Vagina (tissue), 2 donors: Measurements from ENCODE around the gene SNX3. TPM values are rescaled to one million over a fixed set of nuclear protein-coding genes. Genes with fewer than 3 reads are reported as not detected.

Experiments
- DNase-seq, 2 donors: peaks; one replicate each; pipeline ENCODE4 v3.0.0-alpha.2; 2017; ENCODE audit errors: extremely low spot score in 2 of 2
- H3K27ac ChIP-seq: fragments of 200-600 bp; sonication (generic); one replicate; pipeline ENCODE4 v1.5.1; 2019
- H3K27me3 ChIP-seq: fragments of 200-600 bp; sonication (generic); one replicate; pipeline ENCODE4 v1.5.1; 2019
- H3K36me3 ChIP-seq, 2 donors: fragments of 200-600 bp; sonication (generic); one replicate each; pipeline ENCODE4 v1.5.1; 2017 to 2019
- H3K4me1 ChIP-seq: fragments of 200-600 bp; sonication (generic); one replicate; pipeline ENCODE4 v1.5.1; 2019
- H3K4me3 ChIP-seq, 2 donors: fragments of 200-600 bp; sonication (generic); 1 replicate in 1 of 2; 2 replicates in 1 of 2; pipeline ENCODE4 v1.5.1; 2016 to 2019
- H3K9me3 ChIP-seq: fragments of 200-600 bp; sonication (generic); one replicate; pipeline ENCODE4 v1.5.1; 2019
- POLR2A ChIP-seq, 2 donors: fragments of 450-650 bp; IDR thresholded peaks; one replicate each; pipeline ENCODE4 v1.6.1; 2017; ENCODE audit warnings: antibody characterized with exemption in 2 of 2, mild to moderate bottlenecking in 2 of 2, moderate library complexity in 2 of 2
- POLR2AphosphoS5 ChIP-seq, 2 donors: sonication (generic); formaldehyde crosslinking; IDR thresholded peaks; one replicate each; pipeline ENCODE4 v1.9.0; 2017; ENCODE audit warnings: antibody characterized with exemption in 2 of 2, mild to moderate bottlenecking in 2 of 2, low read depth in 1 of 2; ENCODE audit not compliant: insufficient read depth in 1 of 2
- intact Hi-C: fragments of 100-400 bp; cut with DNase I; formaldehyde crosslinking; loops from one replicate; pipeline ENCODE4 v1.15.1; 2023
- total RNA-seq: library from RNA; depleted of rRNA; stranded (reverse); fragments of >200 nt; gene quantifications from one replicate; pipeline ENCODE4 v1.2.3, GENCODE V29; 2016
- TF ChIP-seq, protein P1 (sequence below), 3 experiments: fragments of 450-650 bp in 2 of 3; fragments of 200-600 bp in 1 of 3; sonication (generic) in 1 of 3; IDR thresholded peaks; one replicate each; pipeline ENCODE4 v1.5.1; 2017 to 2019; ENCODE audit warnings: antibody characterized with exemption in 3 of 3, mild to moderate bottlenecking in 2 of 3, moderate library complexity in 2 of 3

SNX3 gene
- total RNA-seq, 1 donor from 2014 or later = 123 TPM

DNA sequence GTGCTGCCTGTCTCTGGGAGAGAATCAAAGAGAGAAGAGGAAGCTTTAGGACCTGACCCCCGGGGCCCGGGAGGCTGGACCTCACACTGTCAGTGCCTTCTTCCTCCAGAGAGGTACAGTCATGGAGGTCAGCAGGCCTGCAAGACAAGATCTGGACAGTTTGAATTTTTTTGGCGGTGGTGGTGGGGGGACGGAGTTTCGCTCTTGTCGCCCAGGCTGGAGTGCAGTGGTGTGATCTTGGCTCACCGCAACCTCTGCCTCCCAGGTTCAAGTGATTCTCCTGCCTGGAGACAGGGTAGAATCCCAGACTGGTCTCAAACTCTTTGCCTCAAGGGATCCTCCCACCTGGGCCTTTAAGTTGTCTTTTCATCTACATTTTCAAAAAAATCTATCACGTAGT is 60.7 kb downstream of the SNX3 start:
- H3K4me3 ChIP-seq = no peak overlapping the region
- H3K9me3 ChIP-seq = no peaks in the 10 kb centered on the region
- H3K36me3 ChIP-seq = no peaks in the 10 kb centered on the region
- H3K27me3 ChIP-seq = no peaks in the 10 kb centered on the region
- no peaks in the 10 kb centered on the region for H3K4me1 ChIP-seq
- DNase-seq = no peak
- TF ChIP-seq POLR2AphosphoS5 (IDR thresholded peaks at IDR 0.05; ENCODE audit: insufficient read depth in 1 of 2, low read depth in 1 of 2) = no peak
- no peak for TF ChIP-seq POLR2A (IDR thresholded peaks at IDR 0.05)
- TF ChIP-seq, protein P1, sequence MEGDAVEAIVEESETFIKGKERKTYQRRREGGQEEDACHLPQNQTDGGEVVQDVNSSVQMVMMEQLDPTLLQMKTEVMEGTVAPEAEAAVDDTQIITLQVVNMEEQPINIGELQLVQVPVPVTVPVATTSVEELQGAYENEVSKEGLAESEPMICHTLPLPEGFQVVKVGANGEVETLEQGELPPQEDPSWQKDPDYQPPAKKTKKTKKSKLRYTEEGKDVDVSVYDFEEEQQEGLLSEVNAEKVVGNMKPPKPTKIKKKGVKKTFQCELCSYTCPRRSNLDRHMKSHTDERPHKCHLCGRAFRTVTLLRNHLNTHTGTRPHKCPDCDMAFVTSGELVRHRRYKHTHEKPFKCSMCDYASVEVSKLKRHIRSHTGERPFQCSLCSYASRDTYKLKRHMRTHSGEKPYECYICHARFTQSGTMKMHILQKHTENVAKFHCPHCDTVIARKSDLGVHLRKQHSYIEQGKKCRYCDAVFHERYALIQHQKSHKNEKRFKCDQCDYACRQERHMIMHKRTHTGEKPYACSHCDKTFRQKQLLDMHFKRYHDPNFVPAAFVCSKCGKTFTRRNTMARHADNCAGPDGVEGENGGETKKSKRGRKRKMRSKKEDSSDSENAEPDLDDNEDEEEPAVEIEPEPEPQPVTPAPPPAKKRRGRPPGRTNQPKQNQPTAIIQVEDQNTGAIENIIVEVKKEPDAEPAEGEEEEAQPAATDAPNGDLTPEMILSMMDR (IDR thresholded peaks at IDR 0.05) = no peak
- no peak overlapping the region for H3K27ac ChIP-seq
- intact Hi-C loops = no loop called here

DNA sequence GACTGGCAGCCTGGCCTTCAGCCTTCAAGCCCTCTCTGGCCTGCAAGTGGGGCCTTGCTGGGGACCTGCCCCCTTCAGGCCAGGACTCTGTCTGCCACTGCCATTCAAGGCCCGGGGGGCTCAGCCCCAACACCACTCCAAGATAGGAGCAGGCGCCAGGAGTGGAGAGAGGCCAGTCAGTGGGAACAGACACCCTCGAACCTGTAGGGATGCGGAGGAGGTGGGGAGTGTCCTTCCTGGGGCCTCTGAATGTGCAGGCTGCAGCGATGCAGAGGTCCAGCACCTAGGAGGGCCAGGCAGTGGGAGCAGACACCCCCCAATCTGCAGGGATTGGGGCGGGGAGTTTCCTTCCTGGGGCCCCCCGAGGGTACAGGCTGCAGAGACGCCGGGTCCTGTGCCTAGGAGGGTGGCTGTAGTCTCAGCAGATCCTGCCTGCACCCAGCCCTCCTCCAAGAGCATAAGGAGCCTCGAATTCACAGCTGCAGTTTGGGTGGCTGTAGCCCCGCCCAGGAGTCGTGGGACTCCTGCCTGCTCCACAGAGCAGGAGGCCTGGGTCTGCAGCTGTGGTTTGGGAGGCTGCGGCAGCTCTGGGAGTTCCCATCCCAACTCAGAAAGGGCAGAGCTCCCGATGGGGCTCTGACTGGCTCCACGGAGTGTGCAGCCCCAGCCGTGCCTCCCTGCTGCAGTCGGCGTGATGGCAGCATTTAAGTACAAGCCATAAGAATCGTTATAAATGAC is 61.9 kb downstream of the SNX3 start:
- Histone ChIP-seq H3K4me3 (no peak overlapping the region), H3K27ac (no peak overlapping the region), H3K4me1 (no peaks in the 10 kb centered on the region), H3K36me3 (no peaks in the 10 kb centered on the region), H3K27me3 (no peaks in the 10 kb centered on the region), H3K9me3 (no peaks in the 10 kb centered on the region)
- DNase-seq = no peak
- no peak for TF ChIP-seq POLR2AphosphoS5 (IDR thresholded peaks at IDR 0.05; ENCODE audit: insufficient read depth in 1 of 2, low read depth in 1 of 2)
- no peak for TF ChIP-seq POLR2A (IDR thresholded peaks at IDR 0.05)
- TF ChIP-seq, protein P1 (IDR thresholded peaks at IDR 0.05) = no peak
- intact Hi-C loops = no loop called here

DNA sequence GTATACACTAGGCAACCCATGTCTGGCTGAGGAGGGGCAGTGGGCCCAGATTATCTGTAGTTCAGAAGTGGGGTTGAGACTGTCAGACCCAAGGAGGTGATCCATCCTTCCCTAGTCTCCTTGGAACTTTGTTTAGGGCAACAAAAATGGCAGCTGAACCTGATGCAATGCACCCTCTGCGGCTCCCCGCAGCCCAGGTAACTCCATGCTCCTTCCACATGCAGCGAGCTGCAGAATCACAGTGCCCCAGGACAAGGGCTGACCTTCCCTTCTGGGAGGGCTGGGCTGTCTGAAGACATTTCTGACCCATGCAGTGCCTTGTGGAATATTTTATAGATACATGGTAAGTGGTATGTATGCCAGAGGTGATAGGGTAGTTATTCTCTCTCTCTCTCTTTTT is 65.6 kb downstream of the SNX3 start:
- H3K9me3 ChIP-seq = no peaks in the 10 kb centered on the region
- TF ChIP-seq, protein P1 (IDR thresholded peaks at IDR 0.05) = no peak
- TF ChIP-seq POLR2A (IDR thresholded peaks at IDR 0.05) (no peak), POLR2AphosphoS5 (IDR thresholded peaks at IDR 0.05; ENCODE audit: insufficient read depth in 1 of 2, low read depth in 1 of 2) (no peak)
- no peak overlapping the region for H3K27ac ChIP-seq
- no peaks in the 10 kb centered on the region for H3K4me1 ChIP-seq
- H3K4me3 ChIP-seq = no peak overlapping the region
- DNase-seq = no peak
- no peaks in the 10 kb centered on the region for H3K36me3 ChIP-seq
- H3K27me3 ChIP-seq = no peaks in the 10 kb centered on the region
- intact Hi-C loops = no loop called here

DNA sequence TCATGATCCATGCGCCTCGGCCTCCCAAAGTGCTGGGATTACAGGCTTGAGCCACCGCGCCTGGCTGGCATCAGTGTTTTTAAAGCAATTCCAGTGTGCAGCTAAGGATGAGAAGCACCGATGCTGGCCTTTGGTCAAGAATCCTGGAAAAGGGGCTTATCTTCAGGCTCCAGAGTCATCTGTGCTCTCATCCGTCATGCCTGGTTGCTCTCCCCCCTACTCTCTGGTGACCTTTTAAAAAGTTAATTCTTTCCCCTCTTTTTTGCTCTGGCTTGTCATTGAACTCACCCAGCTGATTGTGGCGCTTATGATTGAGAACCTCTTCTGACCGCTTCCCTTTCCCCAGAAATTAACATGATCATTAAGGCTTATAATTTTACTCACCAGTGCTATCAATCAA is 66.3 kb downstream of the SNX3 start:
- Histone ChIP-seq H3K4me1 (no peaks in the 10 kb centered on the region), H3K4me3 (no peak overlapping the region), H3K27ac (no peak overlapping the region), H3K27me3 (no peaks in the 10 kb centered on the region), H3K9me3 (no peaks in the 10 kb centered on the region), H3K36me3 (no peaks in the 10 kb centered on the region)
- no peak for DNase-seq
- TF ChIP-seq POLR2AphosphoS5 (IDR thresholded peaks at IDR 0.05; ENCODE audit: insufficient read depth in 1 of 2, low read depth in 1 of 2) (no peak), POLR2A (IDR thresholded peaks at IDR 0.05) (no peak)
- TF ChIP-seq, protein P1 (IDR thresholded peaks at IDR 0.05) = no peak
- intact Hi-C loops = no loop called here

DNA sequence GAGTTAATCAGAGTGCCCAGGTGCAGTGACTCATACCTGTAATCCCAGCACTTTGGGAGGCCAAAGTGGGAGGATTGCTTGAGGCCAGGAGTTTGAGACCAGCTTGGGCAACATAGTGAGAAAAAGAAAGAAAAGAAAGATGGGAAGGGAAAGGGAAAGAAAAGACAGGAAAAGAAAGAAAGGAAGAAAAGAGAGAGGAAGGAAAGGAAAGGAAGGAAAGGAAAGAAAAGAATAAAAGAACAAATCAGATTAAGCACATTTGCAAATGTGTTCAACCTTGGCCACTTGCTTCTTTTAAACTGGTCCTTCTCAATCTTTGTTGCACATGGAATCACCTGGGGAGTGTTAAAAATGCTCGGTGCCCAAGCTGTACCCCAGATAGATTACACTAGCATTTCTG is 67.0 kb downstream of the SNX3 start:
- DNase-seq = no peak
- no peaks in the 10 kb centered on the region for H3K27me3 ChIP-seq
- no peak overlapping the region for H3K4me3 ChIP-seq
- no peaks in the 10 kb centered on the region for H3K9me3 ChIP-seq
- TF ChIP-seq POLR2AphosphoS5 (IDR thresholded peaks at IDR 0.05; ENCODE audit: insufficient read depth in 1 of 2, low read depth in 1 of 2) = no peak
- intact Hi-C loops = no loop called here
- no peaks in the 10 kb centered on the region for H3K36me3 ChIP-seq
- no peaks in the 10 kb centered on the region for H3K4me1 ChIP-seq
- no peak overlapping the region for H3K27ac ChIP-seq
